Activated CD8-positive, alpha-beta memory T cell treated with anti-CD3 and anti-CD28 coated beads, Interleukin-2, amount 50 U/mL, for 24 hours (primary cell): ENCODE measurements around the gene ZMYM4.

Experiments used
- DNase-seq: peaks from one replicate; pipeline ENCODE4 v3.0.0-alpha.2; 2020; ENCODE audit errors: extremely low read depth

Gene ZMYM4

DNA sequence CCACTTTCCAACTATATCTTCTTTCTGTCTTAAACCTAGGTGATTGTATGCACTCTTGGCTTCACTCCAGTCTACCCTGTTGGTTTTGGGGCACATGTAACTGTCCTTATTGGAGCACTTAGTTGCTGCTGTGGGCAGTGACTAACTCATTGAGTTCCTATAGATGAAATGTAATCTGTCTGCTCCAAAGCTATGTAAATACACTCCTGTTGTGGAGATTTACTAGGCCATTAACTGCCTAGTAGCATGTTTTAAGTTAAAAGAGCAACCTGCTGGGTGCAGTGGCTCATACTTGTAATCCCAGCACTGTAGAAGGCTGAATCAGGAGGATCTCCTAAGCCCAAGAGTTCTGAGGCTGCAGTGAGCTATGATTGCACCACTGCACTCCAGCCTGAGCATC lies 137.6 kb downstream of the ZMYM4 start:
- no peak for DNase-seq

DNA sequence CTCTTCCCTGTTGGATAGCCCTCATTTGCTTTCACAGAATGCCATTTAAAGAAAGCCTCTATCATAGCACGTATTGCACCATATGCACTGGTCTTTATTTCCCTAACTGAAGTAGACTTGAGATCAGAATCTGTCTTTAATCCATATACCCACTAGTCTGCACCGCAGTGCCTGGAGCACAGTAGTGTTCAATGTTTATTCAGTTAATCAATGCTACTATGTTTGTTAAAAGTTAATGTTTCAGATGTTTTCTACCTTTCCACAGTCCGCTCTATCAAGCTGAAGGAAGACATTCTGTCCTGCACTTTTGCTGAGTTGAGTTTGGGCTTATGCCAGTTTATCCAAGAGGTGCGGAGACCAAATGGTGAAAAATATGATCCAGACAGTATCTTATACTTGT lies 139.2 kb downstream of the ZMYM4 start:
- no peak for DNase-seq

DNA sequence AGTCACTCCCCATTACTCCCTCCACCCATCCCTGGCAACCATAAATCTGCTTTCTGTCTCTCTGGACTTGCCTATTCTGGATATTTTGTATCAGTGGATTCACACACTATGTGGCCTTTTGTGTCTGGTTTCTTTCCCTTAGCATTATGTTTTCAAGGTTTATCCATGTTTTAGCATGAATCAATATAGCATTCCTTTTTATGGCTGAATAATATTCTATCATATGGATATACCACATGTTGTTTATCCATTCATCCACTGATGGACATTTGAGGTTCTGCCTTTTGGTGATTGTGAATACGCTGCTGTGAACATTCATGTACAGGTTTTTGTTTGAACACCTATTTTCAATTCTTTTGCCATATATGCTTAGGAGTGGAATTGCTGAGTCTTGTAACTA lies 140.4 kb downstream of the ZMYM4 start:
- no peak for DNase-seq

DNA sequence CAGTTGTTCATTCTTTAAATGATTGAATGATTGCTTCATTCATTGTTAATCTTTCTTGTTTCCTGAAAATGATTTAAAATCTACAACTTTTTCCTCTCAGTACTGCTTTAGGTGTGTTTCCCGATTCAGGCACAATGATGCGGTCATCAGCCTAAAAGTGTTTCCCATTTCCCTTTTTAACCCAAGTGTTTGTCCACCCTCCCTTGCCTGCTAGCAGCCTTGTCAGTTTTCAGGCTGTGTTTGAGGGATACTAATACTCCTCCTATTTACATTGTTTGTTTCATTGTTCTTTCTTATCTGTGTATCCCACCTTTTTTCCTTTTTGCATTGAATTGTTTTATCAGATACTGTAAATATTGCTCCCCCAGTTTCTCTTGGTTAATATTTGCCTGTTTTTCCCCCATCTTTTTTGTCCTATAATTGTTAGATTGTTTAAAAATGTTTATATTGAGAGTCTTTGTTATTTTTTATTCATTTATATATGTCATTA lies 157.6 kb downstream of the ZMYM4 start:
- DNase-seq: no peak

DNA sequence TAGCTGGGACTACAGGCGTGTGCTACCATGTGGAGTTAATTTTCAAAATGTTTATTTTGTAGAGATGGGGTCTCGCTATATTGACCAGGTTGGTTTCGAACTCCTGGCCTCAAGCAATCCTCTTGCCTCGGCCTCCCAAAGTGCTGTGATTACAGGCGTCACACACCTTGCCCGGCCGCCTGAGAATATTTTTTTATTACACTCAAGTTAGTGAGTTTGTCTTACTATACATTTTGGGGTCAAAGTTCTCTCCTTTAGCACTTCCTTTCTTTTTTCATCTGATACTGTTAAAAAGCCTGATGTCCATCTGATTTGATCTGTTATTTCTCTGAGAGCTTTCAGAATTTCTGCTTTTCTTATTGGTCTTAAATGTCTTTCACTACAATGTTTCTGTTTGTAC lies 159.9 kb downstream of the ZMYM4 start:
- DNase-seq: no peak

DNA sequence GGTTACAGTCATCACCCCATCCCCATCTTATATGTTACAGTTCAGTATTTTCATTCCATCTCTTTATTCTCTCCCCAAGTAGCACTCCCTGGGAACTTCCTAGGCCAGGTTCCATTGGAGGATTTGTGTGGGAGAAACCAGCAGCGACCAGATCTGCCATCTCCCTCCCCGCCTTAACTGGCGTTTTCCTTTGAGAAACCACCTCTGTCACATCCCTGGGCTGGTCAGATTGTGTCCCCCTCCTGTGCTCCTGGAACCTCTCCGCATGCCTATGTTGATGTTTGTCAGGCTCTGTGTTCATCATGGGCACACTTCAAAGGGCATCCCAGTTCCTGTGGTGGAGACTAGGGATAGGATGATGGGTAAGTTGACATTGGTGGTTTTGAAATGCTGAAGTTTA lies 162.3 kb downstream of the ZMYM4 start:
- no peak for DNase-seq

DNA sequence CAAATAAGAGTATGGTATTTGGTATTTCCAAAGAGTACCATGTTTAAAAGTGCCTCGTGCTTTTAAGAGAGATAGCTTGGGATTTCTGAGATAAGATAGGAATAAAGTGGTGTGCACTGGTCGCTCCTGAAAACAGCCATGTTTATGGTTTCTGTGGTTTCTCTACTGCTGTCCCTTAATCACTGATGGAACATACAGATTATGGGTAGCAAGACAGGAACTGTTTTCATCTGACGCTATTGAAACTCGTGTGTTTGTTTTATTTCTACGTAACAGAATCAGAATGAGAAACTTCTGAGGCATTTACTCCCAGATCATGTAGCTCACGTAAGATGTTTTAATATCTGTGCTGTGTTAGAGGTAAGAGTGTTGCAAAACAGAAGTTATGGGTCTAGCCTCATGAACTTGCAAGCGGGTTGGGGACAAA lies 162.7 kb downstream of the ZMYM4 start:
- DNase-seq: no peak

DNA sequence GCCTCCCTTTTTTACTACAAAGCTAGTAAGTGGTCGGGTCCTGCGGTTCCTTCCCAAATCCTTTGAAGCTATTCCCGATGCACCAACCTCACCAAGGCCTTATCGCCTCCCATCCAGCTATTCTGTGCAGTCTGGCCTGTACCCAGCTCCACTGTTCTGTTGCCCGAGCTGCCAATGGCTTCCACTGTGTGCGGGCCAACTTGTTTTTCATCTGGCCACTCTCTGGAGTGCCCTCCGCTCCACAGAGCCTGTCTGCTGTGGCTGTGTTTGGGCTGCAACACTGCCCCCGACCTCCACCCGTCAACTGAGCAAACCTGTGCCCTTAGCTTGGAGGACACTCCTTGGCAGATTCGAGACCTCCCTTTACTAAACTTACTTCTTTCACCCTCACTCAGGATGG lies 163.7 kb downstream of the ZMYM4 start:
- no peak for DNase-seq

DNA sequence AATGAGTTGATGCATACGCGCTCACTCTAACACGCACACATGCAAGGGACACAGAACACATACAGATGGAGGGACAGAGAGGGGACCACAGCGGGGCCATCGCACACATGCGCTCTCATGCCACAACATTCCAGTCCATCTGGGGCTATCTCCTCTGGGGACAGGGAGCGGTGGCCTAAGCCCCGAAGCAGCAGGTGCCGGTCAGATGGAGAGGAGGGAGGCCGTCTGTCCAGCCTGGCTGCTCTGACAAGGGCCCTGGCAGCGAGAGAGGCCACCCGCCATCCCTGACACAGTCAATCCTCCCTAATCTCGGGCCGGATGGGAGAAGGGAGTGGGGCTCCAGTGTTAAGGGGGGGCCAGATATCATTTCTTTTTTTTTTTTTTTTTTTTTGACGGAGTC lies 165.2 kb downstream of the ZMYM4 start:
- no peak for DNase-seq

DNA sequence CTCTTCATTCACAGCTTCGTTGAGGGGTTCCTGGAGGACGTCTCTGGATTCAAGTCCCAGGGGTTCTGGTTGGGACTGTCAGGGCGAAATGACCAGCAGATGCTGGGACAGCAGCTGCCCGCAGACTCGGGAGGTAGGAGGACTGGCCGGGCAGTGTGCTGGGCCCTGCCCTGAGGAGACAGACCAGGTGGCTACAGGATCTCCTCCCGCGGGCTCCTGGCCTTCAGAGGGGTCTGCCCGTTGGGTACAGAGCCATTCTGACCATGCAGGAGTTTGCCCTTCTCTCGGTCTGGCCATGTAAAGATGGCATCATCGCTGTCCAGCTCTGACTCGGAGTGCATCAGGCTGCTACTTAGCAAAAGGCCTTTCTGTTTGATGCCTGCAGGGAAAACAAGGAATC lies 166.2 kb downstream of the ZMYM4 start:
- no peak for DNase-seq

DNA sequence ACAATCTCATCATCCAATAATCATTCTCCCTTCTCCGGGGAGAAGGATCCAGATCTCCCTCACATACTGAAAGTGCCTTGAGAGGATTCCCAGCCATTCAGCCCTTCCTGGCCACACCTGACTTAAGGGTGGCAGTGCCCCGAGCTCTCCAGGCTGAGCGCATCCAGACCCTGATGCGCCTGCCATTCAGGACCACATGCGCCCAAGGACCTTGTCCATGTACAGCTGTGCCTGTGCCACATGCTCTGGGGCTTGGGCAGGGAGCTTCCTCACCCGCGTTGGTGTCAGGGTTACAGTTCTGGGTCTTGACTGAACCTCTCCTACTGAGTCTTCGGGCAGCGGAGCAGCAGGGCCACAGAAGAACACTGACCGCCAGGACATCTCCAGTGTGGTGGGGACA lies 167.6 kb downstream of the ZMYM4 start:
- no peak for DNase-seq

DNA sequence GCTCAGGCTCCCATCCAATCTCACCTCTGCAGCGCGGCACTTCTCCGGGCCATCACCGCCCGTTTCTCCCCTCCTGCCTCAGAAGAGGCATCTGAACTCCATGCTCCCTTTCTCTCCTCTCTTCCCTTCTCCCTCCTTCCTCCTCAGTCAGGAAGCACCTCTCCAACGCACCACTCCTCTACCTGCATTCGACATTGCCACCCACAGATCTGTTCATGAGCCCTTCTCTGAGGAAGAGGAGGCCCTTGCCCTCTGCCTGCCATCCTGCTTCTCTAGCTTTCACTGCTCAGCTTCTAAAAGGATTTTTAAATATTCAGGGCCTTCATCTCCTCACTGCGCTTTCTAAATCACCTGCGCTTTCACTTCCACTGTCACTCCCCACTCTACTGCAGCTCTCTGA lies 168.7 kb downstream of the ZMYM4 start:
- no peak for DNase-seq

DNA sequence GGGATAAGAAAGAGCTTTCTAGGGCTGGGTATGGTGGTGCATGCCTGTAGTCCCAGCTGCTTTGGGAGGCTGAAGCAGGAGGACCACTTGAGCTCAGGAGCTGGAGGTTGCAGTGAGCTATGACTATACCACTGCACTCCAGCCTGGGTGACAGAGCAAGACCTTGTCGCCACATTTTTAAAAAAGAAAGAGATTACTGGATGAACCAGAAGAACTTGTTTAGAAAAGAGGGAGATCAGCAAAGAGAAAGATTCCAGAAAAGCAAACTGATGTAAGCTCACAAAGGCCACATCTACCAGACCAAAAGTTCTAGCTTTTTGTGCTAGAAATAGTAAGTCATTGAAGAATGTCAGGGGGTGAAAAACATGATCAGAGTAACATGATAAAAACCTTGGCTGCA lies 171.1 kb downstream of the ZMYM4 start:
- no peak for DNase-seq

DNA sequence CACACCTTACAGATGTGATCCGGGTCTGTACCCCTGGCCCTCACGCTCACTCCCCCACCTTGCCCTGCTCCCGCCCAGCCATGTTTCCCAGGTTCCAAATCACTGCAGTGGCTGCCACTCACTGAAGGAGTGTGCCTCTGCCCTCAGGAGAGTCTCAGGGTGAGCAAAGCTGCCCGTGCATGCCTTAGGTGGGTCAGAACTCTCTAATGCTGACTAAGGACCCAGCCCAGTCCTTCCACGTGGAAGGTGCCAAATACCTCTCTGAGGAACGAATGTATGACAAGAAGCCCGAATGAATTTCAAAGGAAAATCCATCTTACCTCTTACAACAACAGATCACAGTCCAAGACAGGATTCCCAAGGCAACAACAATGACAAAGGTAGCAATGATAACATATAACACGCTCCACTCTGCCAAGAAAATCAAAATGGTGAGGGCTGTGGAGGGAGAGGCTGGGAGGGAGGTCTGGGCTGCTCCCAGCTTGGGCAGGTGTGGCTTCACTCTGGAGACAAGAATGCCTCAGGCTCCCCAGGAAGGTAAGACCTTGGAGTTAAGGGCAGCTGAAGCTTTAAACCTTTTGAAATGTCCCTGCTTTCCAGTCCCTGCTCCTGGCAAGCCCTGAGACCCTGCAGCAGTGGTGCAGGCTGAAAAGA lies 173.5 kb downstream of the ZMYM4 start:
- no peak for DNase-seq

DNA sequence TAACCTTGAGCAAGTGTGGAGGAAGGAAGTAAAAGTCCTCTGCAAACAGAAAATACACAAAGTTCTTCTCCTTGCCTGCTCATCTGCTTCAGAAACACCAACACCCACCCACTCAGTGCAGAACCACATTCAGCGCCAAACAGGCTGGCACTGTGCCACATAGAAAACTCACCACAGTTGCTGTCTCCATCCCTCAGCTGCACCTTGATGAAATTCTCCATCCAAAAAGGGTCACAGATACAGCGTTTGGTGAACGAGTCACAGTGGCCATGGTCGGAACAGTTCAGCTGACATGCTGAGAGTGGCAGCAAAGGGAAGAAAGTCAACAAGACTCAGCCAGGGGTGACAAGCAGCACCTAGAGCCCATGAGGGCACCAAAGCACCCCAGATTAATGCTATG lies 174.2 kb downstream of the ZMYM4 start:
- DNase-seq: no peak

DNA sequence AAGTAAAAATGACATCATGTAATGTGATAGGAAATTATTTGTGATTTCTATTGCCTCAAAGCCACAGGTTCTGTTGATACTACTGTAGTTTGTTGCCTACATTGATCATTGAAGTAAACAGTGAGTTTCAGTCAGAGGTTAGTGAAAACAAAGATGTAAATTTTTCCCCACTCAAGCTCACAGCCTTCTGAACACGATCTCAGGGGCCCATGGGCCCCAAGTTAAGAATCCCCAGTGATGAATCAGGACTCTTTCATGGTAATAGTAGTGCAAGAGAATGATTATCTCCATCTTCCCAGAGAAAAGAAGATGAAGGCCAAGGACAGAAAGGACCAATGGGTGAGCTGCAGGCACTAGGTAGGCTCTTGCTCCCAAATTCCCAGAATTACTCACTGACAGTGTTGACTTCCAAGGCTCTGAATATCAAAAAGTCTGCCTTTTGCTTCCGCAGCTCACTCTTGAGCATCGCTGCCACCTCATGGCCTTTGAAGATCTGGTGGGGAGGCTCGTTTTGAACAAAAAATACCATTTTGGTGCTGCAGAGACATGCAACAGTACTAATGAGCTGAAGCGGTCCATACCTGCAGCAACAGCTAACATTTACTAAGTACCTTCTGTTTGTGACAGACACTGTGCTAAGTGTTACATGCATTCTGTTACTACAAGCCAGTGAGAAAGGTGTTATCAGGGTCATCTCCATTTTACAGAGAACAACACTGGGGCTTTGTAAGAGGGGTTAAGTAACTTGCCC lies 175.4 kb downstream of the ZMYM4 start:
- DNase-seq: no peak

DNA sequence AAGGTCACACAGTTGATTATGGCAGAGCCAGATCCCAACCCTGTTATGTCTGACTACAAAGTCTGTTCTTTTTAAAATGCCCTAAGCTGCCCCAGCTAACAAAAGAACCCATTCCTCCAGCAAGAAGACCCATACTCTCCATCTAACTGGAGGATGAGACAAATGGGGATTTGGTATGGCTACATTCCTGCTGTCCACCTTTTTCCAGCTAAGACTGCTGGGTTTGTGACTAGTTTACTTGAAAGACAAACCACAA lies 175.9 kb downstream of the ZMYM4 start:
- DNase-seq: no peak

DNA sequence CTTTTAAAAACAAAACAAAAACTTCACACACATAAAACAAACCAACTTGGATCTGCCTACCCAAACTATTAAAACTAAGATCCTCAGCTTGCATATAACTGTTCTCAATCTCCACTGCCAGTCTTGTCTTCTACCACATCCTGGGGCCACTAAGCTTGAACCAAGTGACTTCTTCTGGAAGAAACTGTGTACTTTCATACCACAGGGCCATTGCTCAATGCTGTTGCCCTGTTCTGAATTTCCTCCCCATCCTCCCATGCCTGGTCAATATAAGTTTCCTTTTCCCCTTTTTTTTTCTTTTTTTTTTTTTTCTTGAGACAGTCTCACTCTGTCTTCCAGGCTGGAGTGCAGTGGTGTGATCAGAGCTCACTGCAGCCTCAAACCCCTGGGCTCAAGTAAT lies 178.8 kb downstream of the ZMYM4 start:
- DNase-seq: no peak

DNA sequence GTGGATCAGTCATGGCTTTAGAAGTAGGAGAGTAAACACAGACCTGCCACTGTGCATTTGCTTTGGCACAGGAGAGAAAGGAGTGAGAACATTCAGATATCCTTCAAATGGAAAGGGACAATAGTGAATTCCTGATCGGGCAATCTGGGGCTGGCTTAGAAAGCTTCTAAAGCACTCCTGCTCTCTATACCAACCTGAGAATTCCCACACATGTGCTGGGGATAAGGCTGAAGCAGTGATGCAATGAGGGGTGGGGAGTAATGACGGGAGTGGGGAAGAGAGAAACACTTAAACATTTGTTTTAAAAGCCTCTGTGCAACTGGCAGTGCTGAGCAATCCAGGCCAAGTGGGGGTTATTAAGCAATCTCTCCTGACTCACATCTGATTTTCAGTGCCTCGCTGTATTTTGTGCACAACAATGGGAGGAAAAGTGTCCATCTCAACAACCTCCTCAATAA lies 179.9 kb downstream of the ZMYM4 start:
- DNase-seq: no peak

DNA sequence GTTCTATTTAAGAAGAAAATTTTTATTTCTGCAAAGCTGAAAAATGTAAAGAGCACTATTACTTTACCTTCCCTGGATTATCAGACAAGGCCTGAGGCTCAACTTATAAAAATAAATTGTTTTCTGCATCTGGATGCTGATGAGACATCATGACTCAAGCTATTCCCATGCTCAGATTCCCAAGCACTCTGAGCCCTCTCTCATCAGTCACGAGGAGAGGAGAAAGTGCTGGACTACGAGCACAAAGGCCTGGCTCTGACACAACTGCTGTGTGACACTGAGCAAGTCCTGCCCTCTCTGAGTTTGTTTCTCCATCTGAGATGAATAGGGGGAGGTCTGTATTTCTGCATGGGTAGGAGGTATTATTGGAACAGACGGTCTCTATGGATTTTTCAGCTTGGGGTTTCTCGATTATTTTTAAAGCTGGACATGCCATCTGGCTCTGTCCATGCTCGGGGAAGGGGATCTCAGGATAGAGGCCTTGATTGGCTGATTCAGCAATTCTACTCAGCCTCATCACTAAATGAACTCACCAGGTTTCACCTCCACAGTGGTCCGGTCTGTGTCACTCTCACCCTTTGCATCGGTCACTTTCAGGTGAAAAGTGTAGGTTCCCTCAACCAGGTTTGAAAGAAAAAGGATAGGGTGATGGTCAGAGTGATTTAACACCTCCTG lies 181.0 kb downstream of the ZMYM4 start:
- DNase-seq: no peak

DNA sequence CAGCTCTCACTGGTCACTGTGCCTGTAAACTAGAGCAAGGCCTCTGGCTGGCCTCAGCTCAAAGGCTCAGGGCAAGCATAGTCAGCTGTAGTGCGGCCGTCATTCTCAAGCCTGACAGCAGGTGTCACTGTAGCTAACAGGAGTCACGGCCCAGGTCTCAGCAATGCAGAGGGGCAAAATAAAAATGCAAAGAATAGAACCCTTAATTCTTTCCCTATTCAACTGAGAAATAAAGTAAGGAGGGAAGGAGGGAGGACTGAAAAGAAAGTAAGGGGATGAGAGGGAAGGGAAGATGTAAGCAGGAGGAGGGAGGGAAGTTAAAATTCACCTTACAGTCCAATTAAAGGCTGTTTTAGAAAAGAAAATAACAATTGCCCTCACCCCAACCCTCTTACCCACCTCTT lies 182.6 kb downstream of the ZMYM4 start:
- peak; percentile 50 for DNase-seq

DNA sequence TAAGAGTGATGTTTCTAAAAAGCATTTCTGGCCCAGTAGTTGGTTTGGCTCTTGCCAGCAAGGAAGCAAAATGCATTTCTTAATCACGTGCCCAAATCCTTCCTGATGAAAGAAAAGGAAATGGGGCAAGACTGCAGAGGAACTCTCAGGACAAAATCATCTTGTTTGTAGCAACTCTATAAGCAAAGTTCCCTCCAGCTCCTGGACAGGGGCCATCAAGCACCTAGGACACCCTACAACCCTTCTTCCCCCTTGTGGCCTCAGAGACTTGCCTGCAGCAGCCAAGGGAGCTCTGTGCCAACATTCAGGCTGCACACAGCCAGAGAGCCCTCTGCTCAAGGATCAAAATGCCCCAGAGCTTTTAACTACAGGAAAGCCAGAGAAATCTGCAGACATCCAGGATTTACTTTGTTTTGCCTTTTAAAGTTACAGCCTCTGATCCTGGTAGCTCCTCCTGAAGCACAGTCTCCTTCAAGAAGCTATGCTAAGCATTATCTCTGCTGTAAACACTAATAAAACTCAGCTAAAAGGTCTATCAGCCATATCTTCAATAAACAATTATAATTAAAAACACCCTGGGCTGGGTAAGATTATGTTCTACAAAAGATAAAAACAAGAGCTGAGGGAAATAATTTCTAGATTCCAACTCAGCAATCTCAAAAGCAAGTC lies 183.7 kb downstream of the ZMYM4 start:
- no peak for DNase-seq

DNA sequence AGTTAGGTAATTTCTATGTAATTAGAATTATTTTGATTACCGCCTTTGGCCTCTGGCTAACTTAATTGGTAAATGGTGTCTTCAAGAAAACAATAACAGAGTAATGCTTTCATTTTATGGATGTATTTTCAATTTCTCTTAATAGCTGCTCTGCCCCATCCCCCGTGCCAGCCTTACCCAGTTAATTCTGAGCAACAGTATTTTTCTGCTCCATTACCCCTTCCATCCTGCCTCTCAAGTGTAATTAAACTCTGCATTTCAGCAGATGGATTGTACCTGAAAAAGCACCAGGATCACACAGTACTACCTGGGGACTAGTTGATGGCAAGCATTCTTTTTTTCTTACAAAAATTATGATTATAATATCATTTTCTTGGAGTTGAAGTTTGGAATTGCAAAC lies 184.5 kb downstream of the ZMYM4 start:
- no peak for DNase-seq
